Gastroesophageal sphincter (tissue), 4 donors: ENCODE measurements around the gene THBS2. TPM values are rescaled to one million over a fixed set of nuclear protein-coding genes. Genes with fewer than 3 reads are reported as not detected.

Experiments used
- ATAC-seq: fragments of 150-250 bp; one replicate; pipeline ENCODE4 v1.9.1; 2016; ENCODE audit warnings: mild to moderate bottlenecking, moderate library complexity
- H3K27ac ChIP-seq, 4 donors: fragments of 200-600 bp; sonication (generic) in 3 of 4; 1 replicate in 3 of 4; 2 replicates in 1 of 4; pipeline ENCODE4 v1.5.1; 2016 to 2019
- H3K27me3 ChIP-seq: fragments of 200-600 bp; sonication (generic); one replicate; pipeline ENCODE4 v1.5.1; 2019
- H3K36me3 ChIP-seq, 2 donors: fragments of 200-600 bp; sonication (generic); one replicate each; pipeline ENCODE4 v1.5.1; 2019; ENCODE audit warnings: control low read depth in 1 of 2
- H3K4me1 ChIP-seq, 3 donors: fragments of 200-600 bp; sonication (generic); 1 replicate in 2 of 3; 2 replicates in 1 of 3; pipeline ENCODE4 v1.5.1; 2016 to 2019; ENCODE audit warnings: control low read depth in 2 of 3
- H3K4me3 ChIP-seq, 2 donors: fragments of 200-600 bp; sonication (generic); one replicate each; pipeline ENCODE4 v1.5.1; 2019; ENCODE audit warnings: mild to moderate bottlenecking in 1 of 2, moderate library complexity in 1 of 2
- H3K9me3 ChIP-seq, 3 donors: fragments of 200-600 bp; sonication (generic); one replicate each; pipeline ENCODE4 v1.5.1; 2017 to 2019; ENCODE audit warnings: control low read depth in 2 of 3
- EP300 ChIP-seq: sonication (generic); formaldehyde crosslinking; IDR thresholded peaks from one replicate; pipeline ENCODE4 v1.6.1; 2017; ENCODE audit warnings: antibody characterized with exemption, mild to moderate bottlenecking
- POLR2A ChIP-seq, 2 donors: fragments of 450-650 bp; IDR thresholded peaks; one replicate each; pipeline ENCODE4 v1.6.1; 2017; ENCODE audit warnings: antibody characterized with exemption in 2 of 2, mild to moderate bottlenecking in 2 of 2, moderate library complexity in 1 of 2
- POLR2AphosphoS5 ChIP-seq: sonication (generic); formaldehyde crosslinking; IDR thresholded peaks from one replicate; pipeline ENCODE4 v1.6.1; 2017; ENCODE audit warnings: antibody characterized with exemption
- WGBS, 2 donors: methylation state at CpG; one replicate each; pipeline ENCODE4 v1.1.5; 2018; ENCODE audit warnings: low coverage in 1 of 2; 5-methylcytosine and 5-hydroxymethylcytosine counted together
- total RNA-seq, 4 donors: library from RNA; depleted of rRNA; stranded (reverse); fragments of >200 nt; gene quantifications; one replicate each; pipeline ENCODE4 v1.1.0, GENCODE V29; 2016
- TF ChIP-seq, protein P1 (sequence below), 4 experiments: fragments of 200-600 bp in 2 of 4; fragments of 450-650 bp in 2 of 4; sonication (generic) in 1 of 4; IDR thresholded peaks; one replicate each; pipeline ENCODE4 v1.5.1; 2017 to 2019; ENCODE audit warnings: antibody characterized with exemption in 4 of 4, mild to moderate bottlenecking in 2 of 4, moderate library complexity in 2 of 4

THBS2 gene
- total RNA-seq, 4 donors from 2014 or later, result 21.5 to 41.9 (median 35.7) TPM

DNA sequence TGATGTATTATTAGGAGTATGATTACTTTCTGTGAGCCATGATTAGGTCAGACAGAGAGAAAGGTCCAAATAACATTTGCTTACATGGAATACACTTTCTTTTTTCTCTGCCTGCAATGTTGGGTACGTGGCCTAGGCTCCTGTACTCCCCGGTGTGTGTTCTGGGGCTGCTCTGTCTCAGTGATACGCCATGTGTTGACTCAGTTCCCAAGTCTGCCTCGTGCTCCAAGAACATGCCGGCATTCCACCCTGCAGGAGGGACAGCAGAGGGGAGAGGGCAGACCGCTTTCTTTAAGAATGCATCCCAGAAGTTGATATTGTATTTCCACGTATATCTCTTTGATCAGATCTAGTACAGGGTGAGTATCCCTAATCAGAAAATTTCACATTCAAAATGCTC, 33.3 kb upstream of the THBS2 start:
- H3K9me3 ChIP-seq, result no peaks in the 10 kb centered on the region
- TF ChIP-seq, protein P1, sequence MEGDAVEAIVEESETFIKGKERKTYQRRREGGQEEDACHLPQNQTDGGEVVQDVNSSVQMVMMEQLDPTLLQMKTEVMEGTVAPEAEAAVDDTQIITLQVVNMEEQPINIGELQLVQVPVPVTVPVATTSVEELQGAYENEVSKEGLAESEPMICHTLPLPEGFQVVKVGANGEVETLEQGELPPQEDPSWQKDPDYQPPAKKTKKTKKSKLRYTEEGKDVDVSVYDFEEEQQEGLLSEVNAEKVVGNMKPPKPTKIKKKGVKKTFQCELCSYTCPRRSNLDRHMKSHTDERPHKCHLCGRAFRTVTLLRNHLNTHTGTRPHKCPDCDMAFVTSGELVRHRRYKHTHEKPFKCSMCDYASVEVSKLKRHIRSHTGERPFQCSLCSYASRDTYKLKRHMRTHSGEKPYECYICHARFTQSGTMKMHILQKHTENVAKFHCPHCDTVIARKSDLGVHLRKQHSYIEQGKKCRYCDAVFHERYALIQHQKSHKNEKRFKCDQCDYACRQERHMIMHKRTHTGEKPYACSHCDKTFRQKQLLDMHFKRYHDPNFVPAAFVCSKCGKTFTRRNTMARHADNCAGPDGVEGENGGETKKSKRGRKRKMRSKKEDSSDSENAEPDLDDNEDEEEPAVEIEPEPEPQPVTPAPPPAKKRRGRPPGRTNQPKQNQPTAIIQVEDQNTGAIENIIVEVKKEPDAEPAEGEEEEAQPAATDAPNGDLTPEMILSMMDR (IDR thresholded peaks at IDR 0.05), result no peak
- peaks cover 3% of the 10 kb centered on the region for H3K27me3 ChIP-seq
- no peak for ATAC-seq
- H3K36me3 ChIP-seq, result no peaks in the 10 kb centered on the region
- H3K4me3 ChIP-seq, result no peak overlapping the region
- WGBS, 2 donors, result 81 to 94% methylated on average over 5 of the region's 7 CpGs
- H3K4me1 ChIP-seq, result peaks cover 0 to 1% (median 0%) of the 10 kb centered on the region in 3 donors
- no peak overlapping the region for H3K27ac ChIP-seq

DNA sequence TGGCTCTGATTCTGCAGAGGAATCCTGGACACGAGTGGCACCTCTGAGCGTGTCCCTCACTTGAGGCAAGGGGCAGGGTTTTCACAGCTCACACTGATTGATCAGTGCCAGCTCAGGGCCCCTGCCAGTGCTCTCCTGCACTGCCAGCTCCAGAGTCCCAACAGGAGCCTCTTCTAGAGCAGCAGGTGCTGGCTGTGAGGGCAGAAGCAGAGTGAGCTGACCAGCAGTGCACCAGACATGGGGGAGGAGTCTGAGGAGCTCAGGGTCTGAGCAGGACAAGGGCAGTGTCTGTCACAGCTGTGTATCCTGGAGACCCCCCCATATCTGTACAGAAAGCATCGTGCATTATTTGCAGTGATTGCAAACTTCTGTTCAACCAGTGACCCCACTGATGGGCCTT, 31.5 kb upstream of the THBS2 start:
- H3K27me3 ChIP-seq, result peaks cover 3% of the 10 kb centered on the region
- no peak for ATAC-seq
- no peak overlapping the region for H3K4me3 ChIP-seq
- H3K27ac ChIP-seq, result no peak overlapping the region
- H3K4me1 ChIP-seq, result no peaks in the 10 kb centered on the region
- no peaks in the 10 kb centered on the region for H3K9me3 ChIP-seq
- H3K36me3 ChIP-seq, result no peaks in the 10 kb centered on the region
- TF ChIP-seq, protein P1 (IDR thresholded peaks at IDR 0.05), result no peak
- TF ChIP-seq POLR2AphosphoS5 (no peak), EP300 (no peak), POLR2A (IDR thresholded peaks at IDR 0.05) (no peak)
- no CpG with 5 or more reads among the region's 3 CpGs for WGBS, 2 donors

DNA sequence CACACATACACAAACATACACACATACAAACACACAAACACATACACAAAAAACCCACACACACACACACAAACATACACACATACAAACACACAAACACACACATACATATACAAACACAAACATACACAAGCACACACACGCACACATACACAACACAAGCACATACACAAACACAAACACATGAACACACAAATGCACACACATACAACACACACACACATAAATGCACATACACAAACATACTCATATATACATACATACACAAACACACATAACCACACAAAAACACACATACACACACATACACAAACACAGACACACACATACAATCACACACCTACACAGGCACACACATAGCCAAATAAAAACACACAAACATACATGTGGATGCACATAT, 30.3 kb upstream of the THBS2 start:
- no peak for ATAC-seq
- Histone ChIP-seq H3K4me3 (no peak overlapping the region), H3K27ac (no peak overlapping the region), H3K4me1 (no peaks in the 10 kb centered on the region), H3K27me3 (peaks cover 3% of the 10 kb centered on the region), H3K36me3 (no peaks in the 10 kb centered on the region), H3K9me3 (no peaks in the 10 kb centered on the region)
- WGBS, 2 donors, result 88 to 100% methylated on average over 1 of the region's 1 CpG
- TF ChIP-seq POLR2AphosphoS5 (no peak), EP300 (no peak)

DNA sequence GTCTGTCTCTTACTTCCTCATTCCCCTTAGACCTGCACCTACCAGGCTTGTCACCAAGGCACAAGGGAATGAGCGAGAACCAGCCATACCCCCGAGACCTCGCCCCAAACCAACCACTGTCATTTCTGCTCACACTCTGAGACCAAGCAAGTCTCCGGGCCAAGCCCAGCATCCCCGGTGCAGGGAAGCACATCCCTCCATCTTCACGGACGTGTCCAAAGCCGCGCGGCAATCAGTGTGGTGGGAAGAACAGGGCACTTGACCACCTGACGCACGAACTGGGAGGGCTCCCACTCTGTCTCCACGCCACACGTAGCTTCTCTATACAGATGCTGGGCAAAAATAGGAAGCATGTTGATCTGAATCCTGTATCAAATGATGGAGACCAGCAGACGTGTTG, 28.4 kb upstream of the THBS2 start:
- no peak for ATAC-seq
- TF ChIP-seq, protein P1 (IDR thresholded peaks at IDR 0.05), result no peak
- TF ChIP-seq EP300 (no peak), POLR2AphosphoS5 (no peak), POLR2A (IDR thresholded peaks at IDR 0.05) (no peak)
- 73% methylated on average over 2 of the region's 15 CpGs; no CpG with 5 or more reads in 1 of the 2 donors for WGBS, 2 donors
- no peaks in the 10 kb centered on the region for H3K4me1 ChIP-seq
- H3K27me3 ChIP-seq, result no peaks in the 10 kb centered on the region
- no peaks in the 10 kb centered on the region for H3K9me3 ChIP-seq
- H3K27ac ChIP-seq, result no peak overlapping the region
- H3K36me3 ChIP-seq, result no peaks in the 10 kb centered on the region
- no peak overlapping the region for H3K4me3 ChIP-seq

DNA sequence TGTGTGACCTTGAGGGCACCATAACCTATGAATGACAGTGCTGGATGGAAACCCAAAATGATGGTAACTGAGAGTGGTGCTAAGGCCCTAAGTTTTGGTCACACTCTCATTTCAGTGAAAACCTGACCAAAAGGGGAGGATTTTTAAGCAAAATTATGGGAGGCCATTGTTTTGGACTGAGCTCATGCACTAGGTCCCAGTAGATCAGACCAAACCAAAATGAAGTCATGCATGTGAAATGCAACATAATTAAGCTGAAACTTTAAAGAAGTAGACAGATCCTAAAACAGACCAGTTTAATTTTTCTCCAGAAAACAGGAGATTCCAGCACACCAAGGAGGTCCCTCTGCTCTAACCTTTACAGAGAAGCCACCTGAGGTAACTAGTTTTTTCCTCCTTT, 24.0 kb upstream of the THBS2 start:
- no peaks in the 10 kb centered on the region for H3K36me3 ChIP-seq
- TF ChIP-seq, protein P1 (IDR thresholded peaks at IDR 0.05), result no peak
- no peak for TF ChIP-seq POLR2AphosphoS5
- TF ChIP-seq POLR2A (IDR thresholded peaks at IDR 0.05), result no peak
- TF ChIP-seq EP300, result no peak
- no peak for ATAC-seq
- no peaks in the 10 kb centered on the region for H3K27me3 ChIP-seq
- H3K9me3 ChIP-seq, result no peaks in the 10 kb centered on the region
- no peak overlapping the region for H3K4me3 ChIP-seq
- H3K27ac ChIP-seq, result no peak overlapping the region
- H3K4me1 ChIP-seq, result no peaks in the 10 kb centered on the region

DNA sequence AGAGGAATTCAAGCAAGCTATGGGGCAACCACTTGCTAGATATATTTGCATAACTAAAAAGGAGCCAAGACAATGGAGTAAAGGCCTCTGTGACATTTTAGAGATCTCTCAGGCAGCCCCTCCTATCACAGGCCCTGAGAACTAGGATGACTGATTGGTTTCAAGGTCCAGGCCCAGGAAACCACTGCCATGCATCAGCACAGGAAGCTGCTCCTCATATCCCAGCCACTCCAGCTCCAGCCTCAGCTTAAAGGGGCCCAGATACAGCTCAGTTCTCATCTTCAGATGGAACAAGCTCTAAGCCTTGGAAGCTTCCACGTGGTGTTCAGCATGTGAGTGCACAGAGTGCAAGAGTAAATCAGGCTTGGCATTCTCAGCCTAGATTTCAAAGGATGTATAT, 21.1 kb upstream of the THBS2 start:
- no peaks in the 10 kb centered on the region for H3K36me3 ChIP-seq
- 20 to 40% methylated on average over 1 of the region's 1 CpG for WGBS, 2 donors
- no peak overlapping the region for H3K27ac ChIP-seq
- H3K4me3 ChIP-seq, result no peak overlapping the region
- H3K4me1 ChIP-seq, result no peaks in the 10 kb centered on the region
- no peak for ATAC-seq
- TF ChIP-seq POLR2AphosphoS5, result no peak
- TF ChIP-seq, protein P1 (IDR thresholded peaks at IDR 0.05), result no peak
- TF ChIP-seq POLR2A (IDR thresholded peaks at IDR 0.05), result no peak
- TF ChIP-seq EP300, result no peak
- H3K27me3 ChIP-seq, result no peaks in the 10 kb centered on the region
- H3K9me3 ChIP-seq, result no peaks in the 10 kb centered on the region
